Effector CD4-positive, alpha-beta T cell (primary cell): ENCODE results near the gene ACOT4. TPM values are rescaled to one million over a fixed set of nuclear protein-coding genes. Genes with fewer than 3 reads are reported as not detected.
"Not testable (repeated sequence)": the region's sequence is repeated elsewhere in the genome, so short reads cannot be mapped to it uniquely, and the experiment has no call there.

ENCODE experiments used
- DNase-seq: peaks from one replicate; pipeline ENCODE4 v3.0.0-alpha.2; 2020
- total RNA-seq: gene quantifications from one replicate; lab custom pipeline; 2026; lab: John Stamatoyannopoulos, UW

ACOT4 gene, protein sequence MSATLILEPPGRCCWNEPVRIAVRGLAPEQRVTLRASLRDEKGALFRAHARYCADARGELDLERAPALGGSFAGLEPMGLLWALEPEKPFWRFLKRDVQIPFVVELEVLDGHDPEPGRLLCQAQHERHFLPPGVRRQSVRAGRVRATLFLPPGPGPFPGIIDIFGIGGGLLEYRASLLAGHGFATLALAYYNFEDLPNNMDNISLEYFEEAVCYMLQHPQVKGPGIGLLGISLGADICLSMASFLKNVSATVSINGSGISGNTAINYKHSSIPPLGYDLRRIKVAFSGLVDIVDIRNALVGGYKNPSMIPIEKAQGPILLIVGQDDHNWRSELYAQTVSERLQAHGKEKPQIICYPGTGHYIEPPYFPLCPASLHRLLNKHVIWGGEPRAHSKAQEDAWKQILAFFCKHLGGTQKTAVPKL
- not detected for total RNA-seq

GRCh38 chr14:73591690-73592449 is at the start of gene ACOT4:
Gene ACOT4 (plus strand): TSS chr14:73591873. CDS start chr14:73591960, 87 bp downstream.
- peak; percentile 26 for DNase-seq

GRCh38 chr14:73542961-73543360 is 48.7 kb upstream of the ACOT4 start:
- DNase-seq = not testable (repeated sequence)

- DNase-seq = not testable (repeated sequence)
Observed at GRCh38 chr14:73545353-73545752, 46.3 kb upstream of the ACOT4 start.

DNA sequence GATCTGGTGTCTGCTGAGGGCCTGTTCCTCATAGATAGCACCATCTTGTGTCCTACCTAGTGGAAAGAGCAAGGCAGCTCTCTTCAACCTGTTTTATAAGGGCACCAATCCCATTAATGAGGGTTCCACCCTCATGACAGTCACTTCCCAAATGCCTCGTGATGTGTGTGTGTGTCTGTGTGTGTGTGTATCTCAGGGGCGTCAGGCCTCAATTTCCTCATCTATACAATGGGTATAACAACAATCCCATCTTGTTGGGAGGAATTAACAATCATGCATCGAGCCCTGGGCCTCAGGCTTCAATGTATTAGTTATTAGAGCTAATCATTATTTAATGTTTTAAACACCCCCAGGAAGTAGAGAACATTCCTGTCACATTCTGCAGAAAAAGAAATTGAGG is 42.6 kb upstream of the ACOT4 start:
- not testable (repeated sequence) for DNase-seq

- DNase-seq = not testable (repeated sequence)
Observed at GRCh38 chr14:73549889-73550524, 41.7 kb upstream of the ACOT4 start.

GRCh38 chr14:73553845-73554244 is 37.8 kb upstream of the ACOT4 start:
- DNase-seq = no peak

- not testable (repeated sequence) for DNase-seq
Observed at GRCh38 chr14:73557201-73557600, 34.5 kb upstream of the ACOT4 start.

GRCh38 chr14:73558238-73558637 is 33.4 kb upstream of the ACOT4 start:
- DNase-seq = not testable (repeated sequence)

DNA sequence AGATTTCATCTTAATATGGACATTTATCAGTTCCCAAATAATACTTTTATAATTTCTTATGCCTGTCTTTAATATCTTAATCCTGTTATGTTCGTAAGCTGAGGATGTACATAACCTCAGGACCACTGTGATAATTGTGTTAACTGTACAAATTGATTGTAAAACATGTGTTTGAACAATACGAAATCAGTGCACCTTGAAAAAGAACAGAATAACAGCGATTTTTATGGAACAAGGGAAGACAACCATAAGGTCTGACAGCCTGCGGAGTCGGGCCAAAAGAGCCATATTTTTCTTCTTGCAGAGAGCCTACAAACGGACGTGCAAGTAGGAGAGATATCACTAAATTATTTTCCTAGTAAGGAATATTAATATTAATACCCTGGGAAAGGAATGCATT is 29.4 kb upstream of the ACOT4 start:
- DNase-seq = not testable (repeated sequence)

- not testable (repeated sequence) for DNase-seq
Observed at GRCh38 chr14:73562696-73563095, 29.0 kb upstream of the ACOT4 start.

DNA sequence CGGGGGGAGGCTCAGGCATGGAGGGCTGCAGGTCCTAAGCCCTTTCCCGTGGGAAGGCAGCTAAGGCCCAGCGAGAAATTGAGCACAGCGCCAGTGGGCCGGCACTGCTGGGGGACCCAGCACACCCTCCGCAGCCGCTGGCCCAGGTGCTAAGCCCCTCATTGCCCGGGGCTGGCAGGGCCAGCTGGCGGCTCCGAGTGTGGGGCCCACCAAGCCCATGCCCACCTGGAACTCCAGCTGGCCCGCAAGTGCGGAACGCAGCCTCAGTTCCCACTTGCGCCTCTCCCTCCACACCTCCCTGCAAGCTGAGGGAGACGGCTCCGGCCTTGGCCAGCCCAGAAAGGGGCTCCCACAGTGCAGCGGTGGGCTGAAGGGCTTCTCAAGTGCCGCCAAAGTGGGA is 25.2 kb upstream of the ACOT4 start:
- DNase-seq = not testable (repeated sequence)

DNA sequence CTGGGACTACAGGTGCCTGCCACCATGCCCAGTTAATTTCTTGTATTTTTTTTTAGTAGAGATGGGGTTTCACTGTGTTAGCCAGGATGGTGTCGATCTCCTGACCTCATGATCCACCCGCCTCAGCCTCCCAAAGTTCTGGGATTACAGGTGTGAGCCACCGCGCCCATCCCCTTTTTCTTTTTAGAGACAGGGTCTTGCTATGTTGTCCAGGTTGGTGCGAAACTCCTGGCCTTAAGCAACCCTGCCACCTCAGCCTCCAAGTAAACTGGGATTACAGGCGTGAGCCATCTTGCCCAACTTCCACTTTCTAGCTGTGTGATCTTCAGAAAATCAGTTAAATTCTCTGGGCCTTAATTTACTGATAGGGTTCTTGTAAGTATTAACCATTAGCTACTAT is 24.7 kb upstream of the ACOT4 start:
- DNase-seq = not testable (repeated sequence)

DNA sequence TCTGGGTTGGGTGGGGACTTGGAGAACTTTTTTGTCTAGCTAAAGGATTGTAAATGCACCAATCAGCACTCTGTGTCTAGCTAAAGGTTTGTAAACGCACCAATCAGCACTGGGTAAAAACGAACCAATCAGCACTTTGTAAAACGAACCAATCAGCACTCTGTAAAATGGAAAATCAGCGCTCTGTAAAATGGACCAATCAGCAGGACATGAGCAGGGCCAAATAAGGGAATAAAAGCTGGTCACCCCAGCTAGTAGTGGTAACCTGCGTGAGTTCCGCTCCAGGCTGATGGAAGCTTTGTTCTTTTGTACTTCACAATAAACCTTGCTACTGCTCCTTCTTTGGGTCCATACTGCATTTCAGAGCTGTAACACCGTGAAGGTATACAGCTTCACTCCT is 24.3 kb upstream of the ACOT4 start:
- DNase-seq = no peak

DNA sequence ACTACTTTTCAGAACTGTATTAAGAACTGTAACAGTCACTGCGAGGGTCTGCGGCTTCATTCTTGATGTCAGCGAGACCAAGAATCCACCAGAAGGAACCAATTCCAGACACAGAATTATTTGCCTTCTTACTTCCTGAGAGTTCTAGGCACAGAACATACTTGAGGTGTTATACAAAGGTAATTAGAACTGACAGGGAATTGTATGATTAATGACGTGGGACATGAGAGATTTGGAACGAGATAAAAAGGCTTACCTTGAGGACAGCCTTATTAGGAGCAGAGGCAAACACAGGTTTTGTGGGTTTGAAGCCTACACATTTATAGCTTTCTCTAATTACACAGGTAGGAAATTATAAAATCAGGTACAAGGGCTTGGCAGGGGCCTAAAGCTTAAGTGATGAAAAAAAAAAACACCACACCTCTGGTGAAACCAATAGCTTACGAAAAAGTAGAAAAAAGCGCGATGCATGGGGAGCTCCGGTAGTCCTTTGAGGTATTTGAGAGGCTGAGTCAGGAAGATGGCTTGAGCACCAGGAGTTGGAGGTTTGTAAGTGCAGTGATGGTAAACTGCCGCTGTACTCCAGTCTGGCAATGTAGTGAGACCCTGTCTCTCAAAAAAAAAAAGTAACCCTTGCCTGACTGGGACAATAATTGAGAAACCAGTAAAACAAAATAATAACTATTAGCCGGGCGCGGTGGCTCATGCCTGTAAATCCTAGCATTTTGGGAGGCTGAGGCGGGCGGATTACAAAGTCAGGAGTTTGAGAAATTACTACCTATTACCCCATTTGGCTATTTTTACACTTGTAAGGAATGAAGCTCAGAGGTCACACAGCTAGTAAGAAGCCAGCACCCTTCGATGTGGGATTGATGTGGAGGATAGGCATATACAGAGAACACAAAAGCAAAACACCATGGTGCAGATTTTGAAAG is 23.5 kb upstream of the ACOT4 start:
- no peak for DNase-seq

DNA sequence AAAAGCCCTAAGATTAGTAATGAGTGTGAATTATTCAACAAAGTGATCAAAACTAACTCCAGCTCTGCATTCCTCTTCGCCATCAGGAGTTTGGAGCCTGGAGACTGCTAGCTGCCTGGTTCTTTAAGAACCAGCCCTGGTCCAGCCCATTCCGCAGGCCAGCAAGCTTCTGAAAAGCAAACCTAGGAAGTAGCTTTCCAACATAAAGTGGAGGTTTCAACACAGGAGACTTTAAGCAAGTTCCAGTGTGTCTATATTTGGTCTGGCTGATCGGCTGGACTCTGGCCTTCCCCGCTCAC is 22.8 kb upstream of the ACOT4 start:
- not testable (repeated sequence) for DNase-seq

DNA sequence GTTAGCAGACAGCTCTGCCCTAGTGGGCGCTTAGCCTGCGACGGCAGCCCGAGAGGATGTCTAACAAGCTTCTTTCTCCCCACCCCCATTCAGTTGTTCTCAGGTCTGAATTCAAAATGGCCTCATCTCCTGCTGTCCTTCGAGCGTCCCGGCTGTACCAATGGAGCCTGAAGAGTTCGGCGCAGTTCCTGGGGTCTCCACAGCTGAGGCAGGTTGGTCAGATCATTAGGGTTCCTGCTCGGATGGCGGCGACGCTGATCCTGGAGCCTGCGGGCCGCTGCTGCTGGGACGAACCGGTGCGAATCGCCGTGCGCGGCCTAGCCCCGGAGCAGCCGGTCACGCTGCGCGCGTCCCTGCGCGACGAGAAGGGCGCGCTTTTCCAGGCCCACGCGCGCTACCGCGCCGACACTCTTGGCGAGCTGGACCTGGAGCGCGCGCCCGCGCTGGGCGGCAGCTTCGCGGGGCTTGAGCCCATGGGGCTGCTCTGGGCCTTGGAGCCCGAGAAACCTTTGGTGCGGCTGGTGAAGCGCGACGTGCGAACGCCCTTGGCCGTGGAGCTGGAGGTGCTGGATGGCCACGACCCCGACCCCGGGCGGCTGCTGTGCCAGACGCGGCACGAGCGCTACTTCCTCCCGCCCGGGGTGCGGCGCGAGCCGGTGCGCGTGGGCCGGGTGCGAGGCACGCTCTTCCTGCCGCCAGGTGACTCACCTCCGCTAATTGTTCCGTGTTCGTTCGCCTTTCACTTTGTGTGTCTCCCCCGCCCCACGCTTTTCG is 22.3 kb upstream of the ACOT4 start, which contains the start of gene ACOT2:
Gene ACOT2, plus strand, starts transcription at position 29 of the 774 bp plus-strand sequence. Its CDS starts 28 bp downstream, at position 57.
- DNase-seq = peak; percentile 38

- not testable (repeated sequence) for DNase-seq
Observed at GRCh38 chr14:73570913-73571312, 20.8 kb upstream of the ACOT4 start.

GRCh38 chr14:73573034-73573433 is 18.6 kb upstream of the ACOT4 start:
- not testable (repeated sequence) for DNase-seq

DNA sequence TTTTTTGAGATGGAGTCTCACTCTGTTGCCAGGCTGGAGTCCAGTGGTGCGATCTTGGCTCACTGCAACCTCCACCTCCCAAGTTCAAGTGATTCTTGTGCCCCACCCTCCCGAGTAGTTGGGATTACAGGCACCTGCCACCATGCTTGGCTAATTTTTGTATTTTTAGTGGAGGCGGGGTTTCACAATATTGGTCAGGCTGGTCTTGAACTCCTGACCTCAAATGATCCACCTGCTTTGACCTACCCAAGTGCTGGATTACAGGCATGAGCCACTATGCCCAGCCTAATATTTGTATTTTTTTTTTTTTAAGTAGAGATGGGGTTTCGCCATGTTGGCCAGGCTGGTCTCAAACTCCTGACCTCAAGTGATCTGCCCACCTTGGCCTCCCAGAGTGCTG is 17.9 kb upstream of the ACOT4 start:
- DNase-seq = not testable (repeated sequence)

DNA sequence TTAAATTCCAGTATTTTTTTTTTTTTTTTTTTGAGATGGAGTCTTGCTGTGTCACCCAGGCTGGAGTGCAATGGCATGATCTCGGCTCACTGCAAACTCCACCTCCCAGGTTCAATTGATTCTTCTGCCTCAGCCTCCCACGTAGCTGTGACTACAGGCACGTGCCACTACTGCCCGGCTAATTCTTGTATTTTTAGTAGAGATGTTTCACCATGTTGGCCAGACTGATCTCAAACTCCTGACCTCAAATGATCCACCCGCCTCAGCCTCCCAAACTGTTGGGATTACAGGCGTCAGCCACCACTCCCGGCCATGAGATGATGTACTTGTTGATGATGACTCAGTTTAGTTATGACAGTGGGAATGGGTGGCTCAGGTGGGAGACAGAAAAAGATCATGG is 17.4 kb upstream of the ACOT4 start:
- DNase-seq = not testable (repeated sequence)

GRCh38 chr14:73576391-73576790 is 15.3 kb upstream of the ACOT4 start:
- DNase-seq = no peak
